AG09319 (cell line): ENCODE results near the gene LPP.

Source experiments
- DNase-seq: peaks from one replicate; pipeline ENCODE4 v3.0.0-alpha.2; 2010; ENCODE audit warnings: low read depth; ENCODE audit errors: extremely low read depth
- CTCF ChIP-seq: IDR thresholded peaks from 2 replicates; pipeline ENCODE4 v1.5.1; 2011; ENCODE audit warnings: low read depth, mild to moderate bottlenecking, inconsistent platforms, low read length, moderate library complexity

LPP gene

DNA sequence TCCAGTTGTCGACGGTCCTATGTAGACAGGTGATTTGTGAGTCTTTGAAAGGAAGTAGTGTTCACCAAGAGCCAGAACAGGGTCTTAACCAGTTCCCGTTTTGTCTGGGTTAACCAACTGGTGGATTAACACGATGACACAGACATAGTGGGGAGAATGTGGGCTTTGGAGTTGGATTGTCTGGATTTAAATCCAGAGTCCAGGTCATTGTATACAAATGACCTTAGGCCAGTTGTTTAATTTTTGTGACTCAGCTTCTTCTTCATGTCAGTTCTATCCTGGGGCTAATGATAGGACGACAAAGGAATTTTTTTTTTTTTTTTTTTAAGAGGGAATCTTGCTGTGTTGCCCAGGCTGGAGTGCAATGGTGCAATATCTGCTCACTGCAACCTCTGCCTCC, 126.7 kb downstream of the LPP start:
- TF ChIP-seq CTCF = no peak
- DNase-seq = no peak

GRCh38 chr3:188282871-188283270, 128.9 kb downstream of the LPP start:
- no peak for DNase-seq
- no peak for TF ChIP-seq CTCF

GRCh38 chr3:188283347-188283746, 129.4 kb downstream of the LPP start:
- DNase-seq = no peak
- no peak; the same call in 1 of the 2 replicates for TF ChIP-seq CTCF

- TF ChIP-seq CTCF = no peak
Measured at GRCh38 chr3:188284455-188285212, 130.7 kb downstream of the LPP start.

DNA sequence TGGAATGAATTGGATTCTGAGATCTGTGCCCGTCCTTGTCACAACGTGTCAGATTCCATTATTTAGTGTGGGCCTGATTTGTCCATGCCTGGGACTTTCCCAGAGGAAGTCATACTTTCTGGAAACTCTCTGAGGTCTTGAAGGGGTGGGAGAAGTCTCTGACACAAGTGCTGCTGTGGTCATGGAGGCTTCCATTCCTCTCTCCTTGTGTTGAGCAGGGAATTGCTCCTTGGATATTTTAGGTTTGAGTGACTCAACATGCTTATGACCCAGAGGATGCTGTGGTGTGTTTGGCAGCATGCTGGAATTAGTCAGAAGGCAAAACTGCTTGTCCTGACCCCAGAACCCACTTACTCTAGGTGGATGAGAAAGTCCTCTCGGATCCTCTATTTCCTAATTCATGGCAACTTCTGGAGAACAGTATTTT, 132.1 kb downstream of the LPP start:
- DNase-seq = peak; percentile 89

More at GRCh38 chr3:188284455-188285212, 130.7 kb downstream of the LPP start:
- no peak for DNase-seq

GRCh38 chr3:188287339-188287738, 133.4 kb downstream of the LPP start:
- no peak for DNase-seq
- no peak for TF ChIP-seq CTCF

More for the DNA sequence above, 132.1 kb downstream of the LPP start:
- TF ChIP-seq CTCF = no peak

GRCh38 chr3:188287762-188288505, 134.0 kb downstream of the LPP start:
- DNase-seq = no peak
- TF ChIP-seq CTCF = no peak
